ENCODE results near the gene NFAT5. TPM values are rescaled to one million over a fixed set of nuclear protein-coding genes. Genes with fewer than 3 reads are reported as not detected.
A peak's percentile ranks its signal among the peaks of the same experiment; 100 is the strongest.

The NFAT5 gene
- polyA plus RNA-seq, 2 of the 4 experiments (the other 2 are of a cell fraction), result 9.5 to 45.1 TPM

- POLR2A ChIA-PET, result interaction anchor here (0.6 to 5.3 kb wide), 3 partner anchors 30 to 326 kb away, joined by 3 to 59 read pairs (median 3); partner anchors contain the start of gene NOB1
- CTCF ChIA-PET, result interaction anchor here (1.0 to 18.6 kb wide), 7 partner anchors 15 to 329 kb away, joined by 3 to 160 read pairs (median 7); partner anchors contain the start of gene NOB1
- Histone ChIP-seq H3K9me3 (no peaks in the 10 kb centered on the region), H3K4me3 (peak overlapping the region; percentile 77), H3K4me2 (peak overlapping the region; percentile 93), H3K4me1 (peaks cover 52% of the 10 kb centered on the region), H3K27ac (peak overlapping the region; percentile 95 to 99)
- 14% methylated on average over 2 of the region's 2 CpGs for WGBS (ENCODE audit: missing lambda C conversion rate)
- ATAC-seq, result no peak
- no peak for FAIRE-seq
- TF ChIP-seq CHD4 (IDR thresholded peaks at IDR 0.05; ENCODE audit: borderline replicate concordance) (no peak), MAFK (IDR thresholded peaks at IDR 0.05; ENCODE audit: partially characterized antibody) (no peak), PHF8 (IDR thresholded peaks at IDR 0.05; ENCODE audit: borderline replicate concordance, low read depth) (no peak), CBX2 (IDR thresholded peaks at IDR 0.05; ENCODE audit: borderline replicate concordance, low read depth) (no peak), ESRRA (IDR thresholded peaks at IDR 0.05; ENCODE audit: borderline replicate concordance, low read length) (no peak), HEYL (CRISPR knock-in tag; IDR thresholded peaks at IDR 0.05) (no peak), BHLHE40 (IDR thresholded peaks at IDR 0.05; ENCODE audit: low read depth, low read length) (no peak), REST (IDR thresholded peaks at IDR 0.05) (no peak), USF2 (IDR thresholded peaks at IDR 0.05) (no peak), POLR2A (IDR thresholded peaks at IDR 0.05; ENCODE audit: low read length) (no peak)
- no peak for DNase-seq (ENCODE audit: low read depth in 1 of 2, low spot score in 1 of 2)
Measured at GRCh38 chr16:69724414-69724873, 158.7 kb downstream of the NFAT5 start.

GRCh38 chr16:69724981-69725479 lies 159.3 kb downstream of the NFAT5 start:
- TF ChIP-seq ATOH8 (CRISPR knock-in tag; IDR thresholded peaks at IDR 0.05; ENCODE audit: low read depth) (no peak), E2F6 (IDR thresholded peaks at IDR 0.05; ENCODE audit: borderline replicate concordance, low read depth) (no peak)
- FAIRE-seq, result no peak
- Histone ChIP-seq H3K4me1 (peaks cover 46% of the 10 kb centered on the region), H3K4me2 (peak overlapping the region; percentile 93), H3K4me3 (peak overlapping the region; percentile 77), H3K27ac (peak overlapping the region; percentile 95 to 99), H3K9me3 (no peaks in the 10 kb centered on the region)
- CTCF ChIA-PET, result interaction anchor here (0.8 to 18.6 kb wide), 8 partner anchors 8 to 329 kb away, joined by 3 to 160 read pairs (median 6); partner anchors contain the start of gene NOB1
- ATAC-seq, result no peak
- no peak for DNase-seq (ENCODE audit: low read depth in 1 of 2, low spot score in 1 of 2)
- under 1% methylated on average over 6 of the region's 6 CpGs for WGBS (ENCODE audit: missing lambda C conversion rate)
- POLR2A ChIA-PET, result interaction anchor here (0.6 to 5.3 kb wide), 3 partner anchors 30 to 327 kb away, joined by 3 to 59 read pairs (median 3); partner anchors contain the start of gene NOB1

GRCh38 chr16:69725480-69726312 lies 159.9 kb downstream of the NFAT5 start:
- FAIRE-seq (no peak), ATAC-seq (no peak), DNase-seq (ENCODE audit: low read depth in 1 of 2, low spot score in 1 of 2) (no peak)
- peak overlapping the region; percentile 95 to 99 for H3K27ac ChIP-seq
- H3K4me2 ChIP-seq, result peak overlapping the region; percentile 93
- no peaks in the 10 kb centered on the region for H3K9me3 ChIP-seq
- POLR2A ChIA-PET, result interaction anchor here (0.6 to 5.3 kb wide), 19 partner anchors 8 to 399 kb away, joined by 3 to 59 read pairs (median 6); partner anchors contain the start of genes NOB1 and WWP2
- H3K4me1 ChIP-seq, result peaks cover 39% of the 10 kb centered on the region
- peak overlapping the region; percentile 77 for H3K4me3 ChIP-seq
- CTCF ChIA-PET, result interaction anchor here (0.6 to 18.6 kb wide), 11 partner anchors 8 to 353 kb away, joined by 3 to 160 read pairs (median 6); partner anchors contain the start of gene NOB1
- WGBS (ENCODE audit: missing lambda C conversion rate), result 1% methylated on average over 32 of the region's 32 CpGs
- TF ChIP-seq EHMT2 (IDR thresholded peaks at IDR 0.05; ENCODE audit: low read depth) (no peak), FOSL2 (IDR thresholded peaks at IDR 0.05) (no peak), FOSL2 (CRISPR knock-in tag; IDR thresholded peaks at IDR 0.05) (no peak), MAFK (IDR thresholded peaks at IDR 0.05; ENCODE audit: partially characterized antibody) (no peak), REST (IDR thresholded peaks at IDR 0.05) (no peak; the same call in none of the 2 replicates), MAZ (IDR thresholded peaks at IDR 0.05; ENCODE audit: borderline replicate concordance, low read depth, low read length) (no peak), HOXA7 (CRISPR knock-in tag; IDR thresholded peaks at IDR 0.05) (peak; percentile 17; the same call in 1 of the 2 replicates), USF2 (IDR thresholded peaks at IDR 0.05) (no peak), KDM5A (IDR thresholded peaks at IDR 0.05) (peak; percentile 31; the same call in 1 of the 2 replicates)
